Activated CD8-positive, alpha-beta memory T cell treated with anti-CD3 and anti-CD28 coated beads, Interleukin-2, amount 50 U/mL, for 48 hours (primary cell): ENCODE data around the gene PDZRN4.
"Not testable (repeated sequence)": the region's sequence is repeated elsewhere in the genome, so short reads cannot be mapped to it uniquely, and the experiment has no call there.

Source experiments
- DNase-seq: peaks from one replicate; pipeline ENCODE4 v3.0.0-alpha.2; 2020

The PDZRN4 gene

DNA sequence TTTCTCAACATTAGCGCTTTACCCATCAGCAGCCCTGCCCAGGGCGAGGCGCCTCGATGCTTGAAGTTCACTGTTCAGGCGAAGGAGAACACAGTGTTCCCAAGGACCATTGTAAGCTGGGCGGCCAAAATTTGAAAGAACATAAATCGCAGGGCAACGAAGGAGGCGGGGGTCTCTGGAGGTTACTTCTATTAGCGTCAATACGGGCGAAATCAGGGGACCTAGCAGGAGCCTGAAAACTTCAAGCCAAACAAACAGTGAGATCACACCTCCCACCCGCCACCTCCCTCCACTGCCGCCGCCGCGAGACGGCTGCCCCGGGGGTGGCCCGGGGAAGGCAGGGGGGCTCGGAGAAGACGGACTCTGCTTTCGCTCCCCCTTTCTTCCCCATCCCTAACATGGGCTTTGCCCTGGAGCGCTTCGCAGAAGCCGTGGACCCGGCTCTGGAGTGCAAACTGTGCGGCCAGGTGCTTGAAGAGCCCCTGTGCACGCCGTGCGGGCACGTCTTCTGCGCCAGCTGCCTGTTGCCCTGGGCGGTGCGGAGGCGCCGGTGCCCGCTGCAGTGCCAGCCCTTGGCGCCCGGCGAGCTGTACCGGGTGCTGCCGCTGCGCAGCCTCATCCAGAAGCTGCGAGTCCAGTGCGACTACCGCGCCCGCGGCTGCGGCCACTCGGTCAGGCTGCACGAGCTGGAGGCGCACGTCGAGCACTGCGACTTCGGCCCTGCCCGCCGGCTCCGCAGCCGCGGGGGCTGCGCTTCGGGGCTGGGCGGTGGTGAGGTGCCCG, at the start of gene PDZRN4:
TSS of gene PDZRN4 (plus strand) at position 263 of the 783 bp plus-strand sequence.
- peak; percentile 42 for DNase-seq

DNA sequence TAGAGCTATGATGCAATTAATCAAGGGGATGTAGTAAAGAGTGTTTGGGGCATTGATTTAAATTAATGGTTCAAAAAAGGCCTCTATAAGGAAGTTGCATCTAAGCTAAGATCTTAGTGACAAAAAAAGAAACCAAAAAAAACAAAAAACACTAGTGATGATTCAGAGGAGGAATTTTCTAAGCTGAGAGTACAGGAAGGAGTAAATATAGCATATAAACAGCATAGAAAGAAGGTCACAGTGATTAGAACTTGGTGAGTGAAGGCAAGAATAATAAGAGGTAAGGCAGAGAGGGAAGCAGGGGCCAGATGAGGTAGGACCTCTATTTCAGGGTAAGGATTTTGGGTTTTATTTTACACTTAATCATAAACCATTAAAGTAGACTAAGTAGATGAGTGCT, 48.0 kb upstream of the PDZRN4 start:
- DNase-seq = no peak

DNA sequence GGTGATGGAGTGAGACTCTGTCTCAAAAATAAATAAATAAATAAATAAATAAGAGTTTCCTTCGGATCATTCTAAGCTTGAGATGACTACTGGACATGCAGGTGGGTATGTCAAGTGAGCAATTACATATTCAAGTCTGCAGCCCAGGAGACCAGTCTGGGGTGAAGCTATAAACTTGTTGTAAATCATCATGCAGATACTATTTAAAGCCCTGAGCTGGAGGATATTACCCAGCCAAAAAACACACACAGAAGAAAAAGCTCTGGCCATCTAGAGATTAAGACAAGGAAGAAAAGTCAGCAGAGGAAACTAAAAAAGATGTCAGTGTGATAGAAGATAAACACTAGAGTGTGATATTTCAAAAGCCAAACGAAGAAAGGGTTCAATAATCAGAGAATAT, 47.0 kb upstream of the PDZRN4 start:
- no peak for DNase-seq

DNA sequence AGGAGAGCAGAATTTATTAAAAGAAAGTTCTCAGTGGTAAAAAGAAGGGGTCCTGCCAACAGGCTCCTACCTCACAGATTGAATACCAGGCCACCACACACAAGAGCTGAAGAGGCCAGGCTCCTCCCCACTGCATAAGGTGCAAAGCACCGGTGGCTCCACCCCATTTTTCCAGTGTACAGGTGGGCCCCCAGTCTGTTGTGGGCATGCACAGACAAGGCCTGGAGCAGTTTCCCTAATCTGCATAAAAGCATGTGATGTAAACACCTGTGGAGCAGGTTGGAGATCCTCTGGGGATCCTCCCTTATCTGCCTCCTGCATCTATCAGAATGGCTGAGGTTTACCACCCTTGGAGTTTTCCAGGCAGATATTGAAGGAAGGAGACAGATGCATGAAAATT, 45.7 kb upstream of the PDZRN4 start:
- DNase-seq = no peak

DNA sequence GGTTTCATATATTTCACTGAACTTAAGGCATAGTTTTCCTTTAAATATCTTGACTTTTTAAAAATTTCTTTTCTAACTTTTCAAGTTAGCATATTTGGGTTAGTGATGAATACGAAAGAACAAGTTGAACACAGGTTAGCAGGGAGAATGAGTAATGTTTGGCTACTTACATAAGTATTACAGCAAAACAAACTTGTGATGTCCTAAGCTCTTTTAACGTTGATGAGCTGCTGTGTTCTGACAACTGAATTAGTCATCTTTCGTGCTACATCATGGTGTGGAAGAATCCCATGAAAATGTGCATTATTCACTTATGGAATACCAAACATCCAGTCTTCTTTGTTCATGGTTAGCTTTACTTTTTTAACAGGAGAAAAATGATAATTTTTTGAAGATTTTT, 36.3 kb upstream of the PDZRN4 start:
- DNase-seq = no peak

DNA sequence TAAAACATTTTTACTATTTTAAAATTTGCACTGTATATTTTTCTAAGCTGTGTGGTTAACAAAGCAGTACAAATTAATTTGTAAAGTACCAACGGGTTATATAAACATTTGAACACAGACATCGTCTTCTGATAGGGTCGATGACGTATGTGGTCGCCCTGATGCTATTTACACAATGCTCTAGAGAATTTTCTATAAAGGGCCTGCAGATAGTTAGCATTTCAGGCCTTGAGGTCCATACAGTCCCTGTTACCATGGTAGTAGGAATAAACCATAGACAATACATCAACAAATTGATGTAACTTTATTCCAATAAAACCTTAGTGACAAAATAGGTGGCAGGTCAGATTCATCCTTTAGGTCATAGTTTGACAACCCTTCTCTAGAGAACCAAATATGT, 25.7 kb upstream of the PDZRN4 start:
- DNase-seq = no peak

DNA sequence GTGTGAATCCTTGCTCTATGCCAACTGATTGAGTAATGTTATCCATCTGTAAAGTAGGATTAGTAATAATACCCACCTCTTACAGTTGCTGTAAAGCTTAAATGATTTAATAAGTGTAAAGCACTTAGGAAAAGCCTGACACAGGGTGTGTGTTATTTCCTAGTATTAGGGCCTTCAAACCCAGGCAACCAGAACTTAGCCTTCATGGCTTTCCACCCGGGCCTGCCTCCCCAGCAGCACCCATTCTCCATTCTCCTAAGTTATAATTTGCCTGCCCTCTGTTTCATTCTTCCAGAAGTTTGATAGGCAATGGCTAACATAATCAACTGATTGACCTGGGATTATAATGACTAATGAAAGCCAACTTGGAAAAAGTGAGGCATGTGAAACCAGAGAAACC, 20.4 kb upstream of the PDZRN4 start:
- DNase-seq = no peak

DNA sequence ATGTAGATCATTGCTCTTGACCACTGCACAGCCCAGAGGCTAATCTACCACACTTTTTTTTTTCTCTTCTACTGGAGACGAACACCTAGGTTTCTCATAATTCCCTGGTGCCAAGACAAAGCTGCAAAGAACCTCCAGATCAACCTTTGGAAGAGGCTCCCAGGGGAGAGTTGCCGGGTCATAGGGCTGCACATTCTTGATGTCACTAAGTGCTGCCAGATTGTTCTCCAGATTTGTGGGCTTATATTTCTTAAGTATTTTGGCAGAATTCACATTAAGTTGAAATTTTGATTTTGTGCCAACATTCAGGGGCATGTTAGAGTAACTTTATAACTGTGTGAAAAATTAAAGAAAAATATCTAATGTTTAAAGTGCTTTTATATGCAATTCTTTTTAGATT, 13.5 kb upstream of the PDZRN4 start:
- no peak for DNase-seq

DNA sequence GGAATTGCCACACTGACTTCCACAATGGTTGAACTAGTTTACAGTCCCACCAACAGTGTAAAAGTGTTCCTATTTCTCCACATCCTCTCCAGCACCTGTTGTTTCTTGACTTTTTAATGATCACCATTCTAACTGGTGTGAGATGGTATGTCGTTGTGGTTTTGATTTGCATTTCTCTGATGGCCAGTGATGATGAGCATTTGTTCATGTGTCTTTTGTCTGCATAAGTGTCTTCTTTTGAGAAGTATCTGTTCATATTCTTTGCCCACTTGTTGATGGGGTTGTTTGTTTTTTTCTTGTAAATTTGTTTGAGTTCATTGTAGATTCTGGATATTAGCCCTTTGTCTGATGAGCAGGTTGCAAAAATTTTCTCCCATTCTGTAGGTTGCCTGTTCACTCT, 8.6 kb upstream of the PDZRN4 start:
- DNase-seq = not testable (repeated sequence)

DNA sequence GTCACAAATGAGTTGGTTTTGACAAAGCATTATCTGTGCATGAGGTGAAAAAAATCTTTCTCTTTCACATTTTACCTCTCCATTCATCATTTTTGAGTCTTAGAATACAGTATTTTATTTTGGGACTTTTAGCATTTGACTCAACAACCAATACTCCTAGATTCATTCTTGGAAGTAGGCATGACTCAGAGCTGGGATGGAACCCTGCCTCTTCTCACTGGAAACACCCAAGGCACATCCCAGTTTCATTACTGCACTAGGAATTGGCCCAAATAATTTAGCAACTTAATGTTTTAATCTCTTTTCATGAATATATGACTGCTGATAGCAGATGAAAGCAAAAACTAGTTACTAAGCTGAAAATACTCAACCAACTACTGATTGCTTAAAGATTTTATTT, 3.3 kb upstream of the PDZRN4 start:
- DNase-seq = no peak

DNA sequence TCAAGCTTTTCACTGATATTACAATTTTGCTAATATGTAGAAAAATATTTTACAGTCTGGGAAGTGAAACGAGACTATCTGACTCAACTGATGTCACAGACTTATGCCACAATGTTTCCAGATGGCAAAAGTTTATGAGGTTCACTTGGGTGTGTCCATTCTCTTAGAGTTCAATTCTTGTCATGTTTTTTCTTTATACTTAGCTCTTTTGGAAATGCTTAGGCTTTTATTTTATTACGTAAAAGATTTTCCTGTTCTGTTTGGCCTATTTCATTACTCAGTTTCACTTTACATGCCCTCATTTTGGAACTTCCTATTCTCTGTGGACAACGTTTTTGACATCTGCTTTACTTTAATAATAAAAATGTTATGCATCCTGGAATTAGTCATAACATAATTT, 2.1 kb upstream of the PDZRN4 start:
- DNase-seq = no peak

DNA sequence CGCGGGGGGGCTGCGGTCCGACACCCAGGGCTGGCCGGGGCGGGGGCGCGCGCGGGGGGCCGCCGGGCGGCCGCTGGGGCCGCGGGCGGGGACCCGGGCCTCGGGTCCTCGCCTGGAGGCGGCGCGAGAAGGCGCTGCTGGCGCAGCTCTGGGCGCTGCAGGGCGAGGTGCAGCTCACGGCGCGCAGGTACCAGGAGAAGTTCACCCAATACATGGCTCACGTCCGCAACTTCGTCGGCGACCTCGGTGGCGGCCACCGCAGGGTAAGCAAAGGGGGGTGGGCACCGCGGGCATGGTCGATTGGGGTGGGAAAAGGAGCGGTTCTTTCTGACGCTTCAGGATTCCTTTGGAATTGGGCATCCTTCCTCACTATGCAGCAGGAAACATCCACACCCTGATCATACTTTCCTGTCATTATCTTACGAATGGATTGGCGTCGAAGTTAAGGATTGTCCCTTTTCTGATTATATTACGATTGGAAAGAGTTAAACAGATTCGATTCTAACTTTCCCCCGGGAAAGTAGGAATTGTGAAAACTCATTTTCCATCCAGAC, 798 bp downstream of the PDZRN4 start:
- DNase-seq = no peak

DNA sequence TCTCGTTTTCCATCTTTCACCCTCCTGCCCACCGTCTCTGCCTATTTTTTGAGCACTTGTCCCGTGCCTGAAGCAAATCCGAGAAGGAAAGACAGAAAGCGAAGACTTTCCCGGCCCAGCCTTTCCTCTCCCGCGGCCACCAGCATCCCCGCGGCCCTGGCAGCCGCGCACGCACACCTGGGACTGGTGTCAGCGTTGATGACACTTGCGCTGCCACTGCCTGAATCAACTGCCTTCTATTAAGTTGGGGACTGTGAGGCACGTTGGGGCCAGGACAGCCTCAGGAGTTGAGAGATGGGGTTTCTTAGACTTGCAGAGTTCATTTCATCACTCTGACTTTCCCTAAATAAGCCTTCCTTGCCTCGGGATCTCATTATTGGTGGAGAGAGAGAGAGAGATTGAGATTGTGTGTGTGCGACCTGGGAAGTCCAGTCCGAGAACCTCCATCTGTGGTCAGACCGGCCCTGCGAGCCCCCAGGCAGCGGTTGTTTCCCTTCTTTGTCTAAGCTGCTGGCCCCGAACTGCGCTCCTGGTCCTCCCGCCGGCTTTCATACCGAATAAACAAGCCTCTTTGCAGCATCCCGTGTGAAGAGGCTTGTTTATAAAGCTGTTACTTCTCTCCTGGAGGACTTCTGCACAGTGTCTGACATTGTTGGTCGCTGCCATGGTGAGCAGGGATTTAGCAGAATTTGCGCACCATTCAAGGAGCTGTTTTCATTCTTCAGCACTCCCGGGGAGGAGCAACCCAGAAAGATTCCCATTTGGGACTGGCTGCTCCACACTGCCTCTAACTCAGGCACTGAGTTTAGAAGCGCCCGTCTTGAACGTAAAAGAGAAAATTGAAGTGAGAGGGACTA, 1.5 kb downstream of the PDZRN4 start:
- DNase-seq = peak; percentile 44

DNA sequence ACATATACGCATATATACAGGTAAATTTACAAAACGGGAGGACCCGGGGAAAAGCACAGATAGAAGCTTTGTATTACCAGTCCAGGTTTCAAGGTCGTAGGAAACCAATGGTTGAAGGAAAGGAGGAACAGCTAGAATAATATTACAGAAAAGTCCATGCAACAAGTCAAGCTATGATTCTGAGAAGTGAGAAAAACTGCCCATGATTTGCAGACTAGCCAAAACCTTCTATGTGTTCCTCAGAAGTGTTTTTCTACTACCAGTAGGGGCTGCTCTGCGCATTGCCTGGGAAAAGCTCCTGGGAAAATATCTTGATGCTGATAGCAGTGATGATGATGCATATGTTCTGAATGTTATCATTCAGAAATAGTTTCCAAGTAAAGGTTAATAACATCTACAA, 2.2 kb downstream of the PDZRN4 start:
- no peak for DNase-seq

DNA sequence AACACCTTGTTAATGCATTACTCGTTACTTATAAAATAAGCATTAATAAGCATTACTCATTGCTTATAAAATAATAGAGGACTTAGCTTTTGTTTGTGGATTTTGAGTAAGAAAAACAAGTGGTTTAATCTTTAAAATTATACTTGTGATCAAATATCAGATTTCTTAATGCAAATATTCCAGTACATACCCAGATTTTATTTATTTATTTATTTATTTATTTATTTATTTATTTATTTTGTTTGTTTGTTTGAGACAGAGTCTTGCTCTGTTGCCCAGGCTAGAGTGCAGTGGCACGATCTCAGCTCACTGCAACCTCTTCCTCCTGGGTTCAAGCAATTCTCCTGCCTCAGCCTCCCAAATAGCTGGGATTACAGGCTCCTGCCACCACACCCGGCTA, 3.4 kb downstream of the PDZRN4 start:
- not testable (repeated sequence) for DNase-seq

DNA sequence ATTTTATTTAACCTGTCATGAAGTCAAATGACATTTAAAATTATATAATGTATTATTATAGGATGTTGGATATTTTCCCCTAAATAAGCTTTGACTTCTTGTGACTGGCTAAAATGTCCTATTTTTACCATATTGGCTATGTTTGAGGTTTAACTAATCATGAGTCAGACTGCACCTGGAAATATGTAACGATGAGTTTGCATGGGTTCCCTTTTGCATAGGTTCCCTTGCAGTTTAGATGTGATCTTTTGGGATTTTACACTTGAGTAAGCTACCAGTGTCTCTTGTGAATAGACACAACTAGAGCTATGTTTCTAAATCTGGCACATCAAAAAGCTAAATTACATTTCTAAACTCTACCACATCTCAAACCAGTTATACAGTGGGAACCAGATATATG, 5.2 kb downstream of the PDZRN4 start:
- DNase-seq = no peak

DNA sequence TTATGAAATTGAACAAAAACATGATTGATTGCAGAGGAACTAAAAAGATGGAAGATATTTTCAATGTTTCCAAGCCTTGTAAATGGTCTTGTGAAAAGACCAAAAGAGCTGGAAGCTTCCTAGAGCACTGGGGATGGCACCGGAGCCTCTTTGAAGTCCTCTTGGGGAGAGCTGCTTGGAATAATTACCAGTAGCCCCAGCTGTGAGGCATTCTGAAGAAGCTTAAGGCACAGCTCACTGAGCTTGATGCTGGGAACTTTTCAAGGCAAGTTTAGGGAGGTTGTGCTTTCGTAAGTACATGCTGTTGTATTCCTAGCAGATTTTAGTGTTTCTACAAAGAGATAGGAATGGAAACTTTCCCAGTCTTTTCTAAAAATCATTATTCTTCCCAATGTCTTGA, 13.9 kb downstream of the PDZRN4 start:
- DNase-seq = no peak

DNA sequence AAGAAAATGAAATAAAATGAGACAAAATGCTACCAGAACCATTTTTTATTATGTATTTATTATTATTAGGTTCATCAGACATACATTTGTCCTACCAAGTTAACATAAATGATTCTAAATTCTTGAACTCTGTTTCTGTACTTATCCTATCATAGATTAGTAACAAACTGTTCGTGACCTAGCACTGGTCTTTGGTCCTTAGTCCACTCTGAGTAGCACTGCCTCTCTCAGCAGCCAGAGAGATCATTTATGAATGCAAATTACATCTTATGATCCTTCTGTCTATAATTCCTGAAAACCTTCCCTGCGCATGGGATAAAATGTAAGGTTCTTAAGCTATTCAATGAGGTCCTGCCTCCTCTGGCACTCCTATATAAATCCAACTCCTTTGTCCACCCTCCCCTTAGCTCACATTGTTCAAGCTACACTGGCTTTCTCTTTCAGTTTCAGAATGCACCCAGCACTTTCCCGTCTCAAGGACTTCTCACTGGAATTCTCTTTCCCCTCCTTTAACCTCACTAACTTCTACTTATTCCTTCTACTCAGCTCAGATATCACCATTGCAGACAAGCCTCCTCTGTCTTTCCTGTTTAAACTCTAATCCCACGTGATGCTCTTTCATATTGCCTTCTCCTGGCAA, 17.1 kb downstream of the PDZRN4 start:
- no peak for DNase-seq

DNA sequence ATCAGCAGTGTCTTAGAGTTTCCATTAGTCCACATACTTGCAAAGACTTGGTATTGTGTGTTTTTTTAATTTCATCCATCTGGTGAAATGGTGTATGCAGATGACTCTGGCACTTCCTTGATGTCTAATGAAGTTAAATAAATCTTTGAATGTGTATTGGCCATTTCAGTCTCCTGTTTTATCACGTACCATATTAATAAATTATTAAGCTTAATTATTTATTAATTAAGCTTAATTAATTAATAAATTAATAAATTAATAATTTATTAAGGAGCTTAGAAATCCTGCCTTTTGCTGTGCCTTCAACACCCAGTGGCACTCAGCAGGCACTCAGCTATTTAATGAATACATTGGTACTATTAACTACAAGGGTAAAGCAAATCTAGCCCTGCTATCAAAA, 18.2 kb downstream of the PDZRN4 start:
- DNase-seq = no peak

DNA sequence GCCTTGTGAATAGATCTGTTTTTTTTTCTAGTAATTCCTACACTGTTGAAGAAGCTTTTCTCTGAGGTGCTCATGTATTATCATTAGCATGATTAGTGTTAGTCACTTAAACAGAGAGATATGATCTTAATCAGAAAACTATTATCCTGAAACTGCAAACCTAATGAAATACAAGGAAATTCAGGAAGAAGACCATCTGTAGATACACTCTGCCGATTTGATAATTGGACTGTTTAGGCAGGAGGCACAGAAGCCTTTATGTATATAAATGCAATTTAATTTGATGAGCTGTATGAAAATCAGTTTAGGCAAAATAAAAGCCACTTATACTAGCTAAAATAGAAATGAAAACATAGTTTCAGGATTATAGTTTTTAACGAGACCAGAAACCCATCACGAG, 23.3 kb downstream of the PDZRN4 start:
- no peak for DNase-seq

DNA sequence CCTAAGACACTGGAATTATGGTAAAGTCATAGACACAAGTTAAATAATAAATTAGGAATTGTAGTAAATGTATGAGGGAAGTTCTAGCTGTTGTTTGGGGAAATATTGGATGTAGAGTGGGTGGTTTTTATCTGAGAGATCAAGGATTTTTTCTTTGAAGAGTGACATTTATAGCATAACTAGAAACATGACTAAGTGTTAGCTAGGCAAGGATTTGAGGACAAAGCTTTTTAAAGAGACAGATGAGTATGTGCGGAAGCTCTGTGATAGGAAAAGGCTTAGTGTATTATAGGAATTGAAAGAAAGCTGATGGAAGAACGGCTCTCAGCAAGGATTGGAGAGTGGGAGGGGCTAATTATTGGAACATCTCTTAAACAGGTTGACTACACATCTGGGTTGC, 24.5 kb downstream of the PDZRN4 start:
- no peak for DNase-seq

DNA sequence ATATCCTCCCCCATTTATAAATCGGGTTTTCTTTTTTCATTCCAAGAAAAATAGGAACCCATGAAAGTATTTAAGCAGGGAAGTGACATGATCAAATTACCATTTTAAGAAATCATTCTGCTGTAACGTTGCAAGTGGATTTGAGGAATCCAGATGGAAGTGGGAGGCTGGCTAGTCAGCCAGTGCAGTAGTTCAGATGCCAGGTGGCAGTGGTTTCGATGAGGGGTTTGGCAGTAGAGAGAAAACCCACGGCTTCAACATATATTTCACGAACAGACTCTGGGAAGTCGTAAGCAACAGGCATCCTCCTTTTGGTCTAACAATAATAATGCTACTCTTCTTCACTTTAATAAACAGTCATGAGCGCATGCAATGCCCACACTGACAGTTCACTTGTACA, 25.0 kb downstream of the PDZRN4 start:
- DNase-seq = no peak

DNA sequence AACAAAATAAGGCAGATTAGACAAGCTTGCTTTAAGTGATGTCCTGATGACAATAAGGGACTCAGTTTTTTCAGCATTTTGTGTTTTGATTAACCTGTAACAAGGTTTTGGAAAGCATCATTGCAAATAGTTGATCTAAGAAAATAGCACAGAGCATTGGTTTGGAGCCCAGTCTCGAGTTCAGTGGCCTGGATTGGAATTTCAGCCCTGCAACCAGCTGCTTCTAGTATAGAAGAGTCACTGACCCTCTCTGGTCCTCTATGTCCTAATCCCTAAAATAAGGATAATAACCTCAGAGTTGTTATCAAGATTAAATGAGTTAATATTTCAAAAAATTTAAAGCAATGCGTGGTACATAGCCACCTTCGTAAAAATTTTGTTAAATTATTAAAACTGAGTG, 25.5 kb downstream of the PDZRN4 start:
- no peak for DNase-seq

DNA sequence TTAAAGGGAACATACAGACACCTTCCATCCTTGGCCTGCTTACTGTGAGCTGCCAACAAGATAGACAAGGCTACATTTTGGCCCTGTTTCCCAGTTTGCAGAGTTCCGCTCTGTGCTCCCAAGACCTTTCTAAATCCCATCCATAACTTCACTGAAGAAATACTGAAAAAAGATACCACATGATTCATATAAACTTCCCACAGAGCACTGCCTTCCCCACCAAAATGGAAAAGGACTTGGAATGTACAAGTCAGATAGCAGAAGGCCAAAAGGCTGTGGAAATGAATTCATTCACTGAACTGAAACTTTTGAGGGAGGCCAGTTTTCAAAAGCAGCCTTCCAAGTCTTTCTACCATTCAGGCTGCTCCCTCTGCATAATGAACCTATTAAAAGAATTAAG, 29.6 kb downstream of the PDZRN4 start:
- DNase-seq = no peak
